ENCODE data around the gene GABRB3. TPM values are rescaled to one million over a fixed set of nuclear protein-coding genes. Genes with fewer than 3 reads are reported as not detected.

Gene GABRB3
- total and polyA plus RNA-seq, 5 donors from 2014 or later, result 0.05 to 0.91 TPM; not detected in 3

DNA sequence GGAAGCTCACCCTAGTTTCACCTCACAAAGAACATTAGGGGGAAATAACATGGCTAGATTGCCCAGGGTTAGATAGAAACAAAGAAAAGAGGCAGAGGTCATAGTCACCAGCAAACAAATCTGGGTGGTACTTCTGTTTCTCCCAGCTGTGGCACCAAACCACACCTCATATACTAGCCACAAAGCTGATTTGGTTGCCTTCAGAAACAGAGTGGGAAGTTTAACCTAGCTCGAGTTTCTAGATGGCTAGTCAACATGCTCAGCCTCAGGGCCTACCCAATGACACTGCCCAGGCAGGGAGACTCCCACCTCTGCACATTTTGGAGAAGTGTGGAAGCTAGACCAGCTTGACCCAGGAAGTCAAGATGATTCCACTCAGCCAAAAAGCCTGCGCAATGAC, 174.2 kb downstream of the GABRB3 start:
- Histone ChIP-seq H3K36me3 (ENCODE audit: control insufficient read depth, insufficient read depth, low read length) (no peaks in the 10 kb centered on the region), H3K4me1 (ENCODE audit: control insufficient read depth, insufficient read depth, low read length, poor library complexity, severe bottlenecking) (no peaks in the 10 kb centered on the region), H3K27ac (ENCODE audit: insufficient read depth, low read length, poor library complexity, severe bottlenecking) (no peak overlapping the region), H3K9me3 (ENCODE audit: control insufficient read depth in 2 of 2, low read length in 2 of 2) (peaks cover 7 to 19% of the 10 kb centered on the region in 2 experiments), H3K27me3 (ENCODE audit: control insufficient read depth, insufficient read depth, low read length) (no peaks in the 10 kb centered on the region), H3K4me3 (ENCODE audit: low read depth, low read length) (no peak overlapping the region)
- Mint-ChIP-seq H3K9me3 (peaks cover 2 to 43% (median 16%) of the 10 kb centered on the region in 7 donors), H3K36me3 (no peaks in the 10 kb centered on the region), H3K4me1 (no peaks in the 10 kb centered on the region), H3K27me3 (no peaks in the 10 kb centered on the region), H3K27ac (no peak overlapping the region), H3K4me3 (no peak overlapping the region)
- ATAC-seq (ENCODE audit: low read depth in 2 of 2), result no peak
- DNase-seq, result no peak

DNA sequence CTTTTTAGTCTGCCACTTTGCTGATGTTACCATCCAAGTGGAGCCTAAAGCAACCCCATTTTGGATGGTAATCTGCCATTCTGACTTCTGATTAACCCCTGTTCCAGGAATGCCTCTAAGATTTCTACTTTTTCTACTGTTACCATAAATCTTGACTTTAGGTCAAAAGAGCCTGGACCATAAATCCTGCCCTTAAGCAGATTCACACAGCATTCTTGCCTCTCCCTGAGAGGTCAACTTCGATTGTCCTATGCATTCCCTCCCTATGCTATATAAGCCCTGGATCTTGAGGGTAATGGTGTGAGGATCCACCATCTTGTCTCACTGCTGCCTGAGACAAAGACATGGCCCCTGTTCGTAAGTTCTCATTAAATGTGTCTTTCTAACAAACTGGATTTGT, 177.3 kb downstream of the GABRB3 start:
- no peaks in the 10 kb centered on the region for H3K36me3 ChIP-seq (ENCODE audit: control insufficient read depth, insufficient read depth, low read length)
- H3K4me1 Mint-ChIP-seq, result no peaks in the 10 kb centered on the region
- H3K9me3 Mint-ChIP-seq, result peaks cover 1 to 29% (median 11%) of the 10 kb centered on the region in 7 donors
- H3K36me3 Mint-ChIP-seq, result no peaks in the 10 kb centered on the region
- no peak overlapping the region for H3K4me3 ChIP-seq (ENCODE audit: low read depth, low read length)
- peaks cover 10 to 24% of the 10 kb centered on the region in 2 experiments for H3K9me3 ChIP-seq (ENCODE audit: control insufficient read depth in 2 of 2, low read length in 2 of 2)
- H3K4me1 ChIP-seq (ENCODE audit: control insufficient read depth, insufficient read depth, low read length, poor library complexity, severe bottlenecking), result no peaks in the 10 kb centered on the region
- no peak overlapping the region for H3K4me3 Mint-ChIP-seq
- no peak for DNase-seq
- H3K27me3 Mint-ChIP-seq, result no peaks in the 10 kb centered on the region
- H3K27ac ChIP-seq (ENCODE audit: insufficient read depth, low read length, poor library complexity, severe bottlenecking), result no peak overlapping the region
- no peak overlapping the region for H3K27ac Mint-ChIP-seq
- no peak for ATAC-seq (ENCODE audit: low read depth in 2 of 2)
- H3K27me3 ChIP-seq (ENCODE audit: control insufficient read depth, insufficient read depth, low read length), result no peaks in the 10 kb centered on the region

DNA sequence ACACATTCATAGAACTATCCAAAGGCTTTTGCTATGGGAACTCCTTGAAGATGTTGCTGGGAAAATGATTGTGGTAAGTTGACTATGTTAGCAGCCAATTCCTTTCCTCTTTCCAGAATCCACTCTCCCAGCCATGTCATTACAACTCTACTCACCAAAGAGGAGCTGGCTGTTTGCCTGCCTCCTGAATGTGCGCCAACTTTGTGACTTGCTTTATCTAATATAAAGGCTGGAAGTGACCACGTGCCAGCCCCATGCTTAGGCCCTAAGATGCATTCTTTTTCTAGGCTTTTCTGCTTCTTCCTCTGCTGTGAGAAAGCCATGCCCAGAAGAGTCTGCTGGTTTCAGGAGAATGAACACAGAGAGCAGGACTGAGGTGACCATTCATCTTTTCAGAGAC, 182.2 kb downstream of the GABRB3 start:
- Mint-ChIP-seq H3K4me1 (no peaks in the 10 kb centered on the region), H3K27me3 (no peaks in the 10 kb centered on the region), H3K27ac (no peak overlapping the region), H3K9me3 (peaks cover 1 to 16% (median 8%) of the 10 kb centered on the region in 7 donors), H3K4me3 (no peak overlapping the region), H3K36me3 (no peaks in the 10 kb centered on the region)
- H3K4me1 ChIP-seq (ENCODE audit: control insufficient read depth, insufficient read depth, low read length, poor library complexity, severe bottlenecking), result no peaks in the 10 kb centered on the region
- DNase-seq (no peak), ATAC-seq (ENCODE audit: low read depth in 2 of 2) (no peak)
- H3K27ac ChIP-seq (ENCODE audit: insufficient read depth, low read length, poor library complexity, severe bottlenecking), result no peak overlapping the region
- no peaks in the 10 kb centered on the region for H3K27me3 ChIP-seq (ENCODE audit: control insufficient read depth, insufficient read depth, low read length)
- no peak overlapping the region for H3K4me3 ChIP-seq (ENCODE audit: low read depth, low read length)
- H3K9me3 ChIP-seq (ENCODE audit: control insufficient read depth in 2 of 2, low read length in 2 of 2), result peaks cover 3 to 11% of the 10 kb centered on the region in 2 experiments
- no peaks in the 10 kb centered on the region for H3K36me3 ChIP-seq (ENCODE audit: control insufficient read depth, insufficient read depth, low read length)

DNA sequence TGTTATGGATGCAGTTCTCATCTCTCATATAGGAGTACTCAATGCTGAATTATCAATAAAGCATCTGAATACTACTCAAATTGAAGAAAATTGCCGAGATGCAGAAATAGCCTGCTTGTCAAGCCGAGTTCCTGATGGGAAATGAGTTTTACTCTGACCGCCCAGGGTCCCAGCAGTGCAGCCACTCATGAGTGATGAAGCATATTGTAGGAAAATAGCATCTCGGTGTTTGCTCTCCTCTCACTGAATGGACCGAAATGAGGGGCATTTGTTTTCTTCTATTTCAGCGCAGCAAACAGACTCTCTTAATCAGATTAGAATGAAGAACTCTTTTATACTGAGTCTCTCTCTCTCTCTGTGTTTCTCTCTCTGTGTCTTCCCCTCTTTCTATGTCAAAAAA, 190.0 kb downstream of the GABRB3 start:
- no peak for ATAC-seq (ENCODE audit: low read depth in 2 of 2)

DNA sequence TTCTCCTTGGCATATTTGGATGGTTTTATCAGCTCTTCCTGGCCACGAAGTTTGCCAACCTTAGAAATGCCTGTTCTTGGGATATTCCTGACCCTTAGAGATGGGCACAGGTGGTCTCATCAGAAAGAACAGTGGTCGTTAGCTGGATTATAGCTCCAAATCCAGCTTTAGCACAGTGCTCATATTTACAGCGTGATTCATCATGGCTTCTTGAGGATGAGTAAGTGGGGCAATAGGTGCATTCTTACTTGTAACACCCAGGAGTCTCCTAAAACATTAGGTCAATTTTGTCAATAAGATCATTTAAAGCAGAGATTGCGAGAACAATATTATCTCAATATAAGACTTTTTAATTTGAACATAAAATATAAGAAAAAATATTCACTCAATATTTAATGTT, 191.9 kb downstream of the GABRB3 start:
- no peaks in the 10 kb centered on the region for H3K27me3 Mint-ChIP-seq
- Histone ChIP-seq H3K27me3 (ENCODE audit: control insufficient read depth, insufficient read depth, low read length) (no peaks in the 10 kb centered on the region), H3K27ac (ENCODE audit: insufficient read depth, low read length, poor library complexity, severe bottlenecking) (no peak overlapping the region), H3K4me1 (ENCODE audit: control insufficient read depth, insufficient read depth, low read length, poor library complexity, severe bottlenecking) (no peaks in the 10 kb centered on the region), H3K9me3 (ENCODE audit: control insufficient read depth in 2 of 2, low read length in 2 of 2) (peaks cover 0 to 9% of the 10 kb centered on the region in 2 experiments), H3K4me3 (ENCODE audit: low read depth, low read length) (no peak overlapping the region), H3K36me3 (ENCODE audit: control insufficient read depth, insufficient read depth, low read length) (no peaks in the 10 kb centered on the region)
- no peak overlapping the region for H3K4me3 Mint-ChIP-seq
- H3K27ac Mint-ChIP-seq, result no peak overlapping the region
- H3K4me1 Mint-ChIP-seq, result no peaks in the 10 kb centered on the region
- H3K36me3 Mint-ChIP-seq, result no peaks in the 10 kb centered on the region
- DNase-seq, result no peak
- no peak for ATAC-seq (ENCODE audit: low read depth in 2 of 2)
- peaks cover 1 to 14% (median 8%) of the 10 kb centered on the region in 7 donors for H3K9me3 Mint-ChIP-seq

More for the DNA sequence above, 190.0 kb downstream of the GABRB3 start:
- no peaks in the 10 kb centered on the region for H3K27me3 Mint-ChIP-seq
- no peak overlapping the region for H3K27ac ChIP-seq (ENCODE audit: insufficient read depth, low read length, poor library complexity, severe bottlenecking)
- H3K4me1 ChIP-seq (ENCODE audit: control insufficient read depth, insufficient read depth, low read length, poor library complexity, severe bottlenecking), result no peaks in the 10 kb centered on the region
- no peaks in the 10 kb centered on the region for H3K36me3 ChIP-seq (ENCODE audit: control insufficient read depth, insufficient read depth, low read length)
- H3K4me1 Mint-ChIP-seq, result no peaks in the 10 kb centered on the region
- no peaks in the 10 kb centered on the region for H3K27me3 ChIP-seq (ENCODE audit: control insufficient read depth, insufficient read depth, low read length)
- peaks cover 0 to 16% (median 11%) of the 10 kb centered on the region in 7 donors for H3K9me3 Mint-ChIP-seq
- H3K27ac Mint-ChIP-seq, result no peak overlapping the region
- H3K4me3 ChIP-seq (ENCODE audit: low read depth, low read length), result no peak overlapping the region
- no peaks in the 10 kb centered on the region for H3K36me3 Mint-ChIP-seq
- peaks cover 0 to 7% of the 10 kb centered on the region in 2 experiments for H3K9me3 ChIP-seq (ENCODE audit: control insufficient read depth in 2 of 2, low read length in 2 of 2)
- no peak overlapping the region for H3K4me3 Mint-ChIP-seq
- no peak for DNase-seq

DNA sequence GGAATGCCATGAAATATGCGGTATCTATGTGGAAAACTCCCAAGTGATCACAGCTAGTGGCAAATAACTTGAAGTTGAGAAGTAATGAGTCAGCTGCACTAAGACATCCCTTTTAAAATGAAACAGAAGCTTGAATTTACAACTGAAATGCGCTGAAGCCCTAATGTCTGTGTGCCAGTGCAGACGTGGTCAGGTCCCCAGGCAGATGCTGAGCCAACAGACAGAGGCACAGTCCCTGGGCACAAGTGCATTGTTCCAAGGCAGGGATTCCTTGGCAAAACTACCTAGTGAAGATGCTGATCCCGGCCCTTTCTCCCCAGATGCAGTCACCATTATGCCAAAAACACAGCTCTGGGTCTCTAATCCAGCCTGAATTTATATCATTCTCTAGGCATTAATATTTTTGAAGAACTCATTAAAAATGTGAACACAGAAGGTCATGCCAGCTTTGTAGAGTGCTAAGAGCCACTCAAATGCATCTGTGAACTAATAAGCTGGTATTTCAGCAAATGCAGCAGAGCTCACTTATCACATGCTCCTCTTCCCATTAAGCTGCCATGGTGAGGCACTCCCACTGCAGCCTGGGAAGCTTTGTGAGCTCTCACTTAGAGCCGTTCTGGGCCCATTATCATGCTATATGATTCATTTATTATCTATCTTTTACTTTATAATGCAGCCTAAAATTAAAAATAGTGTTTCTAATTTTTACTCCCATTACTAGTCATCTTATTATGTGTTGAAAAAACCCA, 200.1 kb downstream of the GABRB3 start:
- Mint-ChIP-seq H3K27ac (no peak overlapping the region), H3K36me3 (no peaks in the 10 kb centered on the region), H3K4me3 (no peak overlapping the region), H3K4me1 (no peaks in the 10 kb centered on the region), H3K27me3 (no peaks in the 10 kb centered on the region), H3K9me3 (peaks cover 5 to 20% (median 12%) of the 10 kb centered on the region in 7 donors)
- H3K36me3 ChIP-seq (ENCODE audit: control insufficient read depth, insufficient read depth, low read length), result no peaks in the 10 kb centered on the region
- no peaks in the 10 kb centered on the region for H3K4me1 ChIP-seq (ENCODE audit: control insufficient read depth, insufficient read depth, low read length, poor library complexity, severe bottlenecking)
- H3K27me3 ChIP-seq (ENCODE audit: control insufficient read depth, insufficient read depth, low read length), result no peaks in the 10 kb centered on the region
- no peak for ATAC-seq (ENCODE audit: low read depth in 2 of 2)
- no peak overlapping the region for H3K27ac ChIP-seq (ENCODE audit: insufficient read depth, low read length, poor library complexity, severe bottlenecking)
- no peak overlapping the region for H3K4me3 ChIP-seq (ENCODE audit: low read depth, low read length)
- no peak for DNase-seq
- H3K9me3 ChIP-seq (ENCODE audit: control insufficient read depth in 2 of 2, low read length in 2 of 2), result peaks cover 4 to 6% of the 10 kb centered on the region in 2 experiments

DNA sequence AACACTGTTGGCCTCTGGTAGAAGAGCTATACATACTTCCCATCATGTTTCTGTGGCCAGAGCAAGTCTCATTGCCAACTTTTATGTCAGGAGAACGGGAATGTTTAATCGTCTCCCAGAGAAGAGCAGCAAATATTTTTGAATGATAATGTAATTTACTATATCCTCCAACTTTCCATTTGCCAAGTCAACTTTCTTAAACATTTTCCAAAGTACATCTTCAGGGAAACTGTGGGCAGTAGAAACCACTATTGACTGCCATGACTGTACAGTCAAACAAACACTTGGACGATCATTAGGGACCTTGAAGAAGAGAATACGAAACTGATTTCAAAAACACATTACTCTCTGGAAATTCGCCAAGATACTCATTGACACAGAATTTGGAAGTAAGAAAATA, 201.5 kb downstream of the GABRB3 start:
- H3K36me3 ChIP-seq (ENCODE audit: control insufficient read depth, insufficient read depth, low read length), result no peaks in the 10 kb centered on the region
- ATAC-seq (ENCODE audit: low read depth in 2 of 2), result no peak
- H3K27ac Mint-ChIP-seq, result no peak overlapping the region
- no peak overlapping the region for H3K27ac ChIP-seq (ENCODE audit: insufficient read depth, low read length, poor library complexity, severe bottlenecking)
- H3K36me3 Mint-ChIP-seq, result no peaks in the 10 kb centered on the region
- no peaks in the 10 kb centered on the region for H3K27me3 Mint-ChIP-seq
- H3K4me1 ChIP-seq (ENCODE audit: control insufficient read depth, insufficient read depth, low read length, poor library complexity, severe bottlenecking), result no peaks in the 10 kb centered on the region
- no peak overlapping the region for H3K4me3 ChIP-seq (ENCODE audit: low read depth, low read length)
- no peaks in the 10 kb centered on the region for H3K27me3 ChIP-seq (ENCODE audit: control insufficient read depth, insufficient read depth, low read length)
- H3K9me3 ChIP-seq (ENCODE audit: control insufficient read depth in 2 of 2, low read length in 2 of 2), result peaks cover 4% of the 10 kb centered on the region in 2 experiments
- peaks cover 5 to 16% (median 12%) of the 10 kb centered on the region in 7 donors for H3K9me3 Mint-ChIP-seq
- H3K4me1 Mint-ChIP-seq, result no peaks in the 10 kb centered on the region
- H3K4me3 Mint-ChIP-seq, result no peak overlapping the region
- DNase-seq, result no peak

DNA sequence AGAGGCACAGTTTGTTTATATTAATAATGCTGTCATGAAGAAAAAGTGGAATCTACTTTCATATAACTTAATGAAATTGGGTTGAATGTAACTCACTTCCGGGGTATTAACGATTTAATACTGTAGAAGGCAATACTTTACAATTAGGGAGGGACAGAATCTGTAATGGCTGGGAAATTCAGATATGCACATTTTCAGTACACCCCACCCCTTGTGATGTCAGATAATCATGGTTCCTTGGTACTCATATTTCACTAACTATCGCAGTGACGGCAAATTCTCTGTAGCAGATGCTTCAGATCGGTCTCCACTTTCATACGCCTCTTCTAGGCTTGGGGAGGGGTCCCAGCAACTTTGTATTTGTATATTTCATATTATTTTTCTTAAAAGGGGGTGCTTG, 207.3 kb downstream of the GABRB3 start:
- Histone ChIP-seq H3K27ac (ENCODE audit: insufficient read depth, low read length, poor library complexity, severe bottlenecking) (no peak overlapping the region), H3K9me3 (ENCODE audit: control insufficient read depth in 2 of 2, low read length in 2 of 2) (peaks cover 2 to 4% of the 10 kb centered on the region in 2 experiments), H3K36me3 (ENCODE audit: control insufficient read depth, insufficient read depth, low read length) (no peaks in the 10 kb centered on the region), H3K27me3 (ENCODE audit: control insufficient read depth, insufficient read depth, low read length) (no peaks in the 10 kb centered on the region), H3K4me1 (ENCODE audit: control insufficient read depth, insufficient read depth, low read length, poor library complexity, severe bottlenecking) (no peaks in the 10 kb centered on the region), H3K4me3 (ENCODE audit: low read depth, low read length) (no peak overlapping the region)
- ATAC-seq (ENCODE audit: low read depth in 2 of 2) (no peak), DNase-seq (no peak)
- H3K36me3 Mint-ChIP-seq, result no peaks in the 10 kb centered on the region
- no peaks in the 10 kb centered on the region for H3K4me1 Mint-ChIP-seq
- no peaks in the 10 kb centered on the region for H3K27me3 Mint-ChIP-seq
- H3K27ac Mint-ChIP-seq, result no peak overlapping the region
- peaks cover 3 to 29% (median 8%) of the 10 kb centered on the region in 7 donors for H3K9me3 Mint-ChIP-seq
- H3K4me3 Mint-ChIP-seq, result no peak overlapping the region

Data from CD4-positive, CD25-positive, alpha-beta regulatory T cell (primary cell).